ENCODE measurements around the gene KREMEN1. TPM values are rescaled to one million over a fixed set of nuclear protein-coding genes. Genes with fewer than 3 reads are reported as not detected.

KREMEN1 gene
- total RNA-seq, 1 donor from 2014 or later, result 10.6 TPM

- peak; percentile 82 for DNase-seq (ENCODE audit: low spot score)
These were observed 77.2 kb downstream of the KREMEN1 start for GRCh38 chr22:29149841-29150555.

GRCh38 chr22:29150701-29151100 is 77.9 kb downstream of the KREMEN1 start:
- DNase-seq (ENCODE audit: low spot score), result peak; percentile 60

- peak; percentile 16 for DNase-seq (ENCODE audit: low spot score)
These were observed 78.5 kb downstream of the KREMEN1 start for GRCh38 chr22:29151316-29151715.

GRCh38 chr22:29152045-29152953 is 79.5 kb downstream of the KREMEN1 start:
- DNase-seq (ENCODE audit: low spot score), result peak; percentile 83

GRCh38 chr22:29152954-29153719 is 80.3 kb downstream of the KREMEN1 start:
- DNase-seq (ENCODE audit: low spot score), result peak; percentile 2

GRCh38 chr22:29154364-29155048 is 81.7 kb downstream of the KREMEN1 start:
- DNase-seq (ENCODE audit: low spot score), result peak; percentile 93

- peak; percentile 65 for DNase-seq (ENCODE audit: low spot score)
These were observed 83.1 kb downstream of the KREMEN1 start for GRCh38 chr22:29155966-29156365.

- peak; percentile 75 for DNase-seq (ENCODE audit: low spot score)
These were observed 83.7 kb downstream of the KREMEN1 start for GRCh38 chr22:29156507-29156906.

GRCh38 chr22:29157759-29158535 is 85.1 kb downstream of the KREMEN1 start:
- no peak for DNase-seq (ENCODE audit: low spot score)

GRCh38 chr22:29158546-29158945 is 85.7 kb downstream of the KREMEN1 start:
- no peak for DNase-seq (ENCODE audit: low spot score)

GRCh38 chr22:29163808-29164207 is 91.0 kb downstream of the KREMEN1 start:
- DNase-seq (ENCODE audit: low spot score), result no peak

GRCh38 chr22:29165321-29166060 is 92.7 kb downstream of the KREMEN1 start:
- DNase-seq (ENCODE audit: low spot score), result no peak

GRCh38 chr22:29166180-29166579 is 93.3 kb downstream of the KREMEN1 start:
- DNase-seq (ENCODE audit: low spot score), result no peak

- no peak for DNase-seq (ENCODE audit: low spot score)
These were observed 94.4 kb downstream of the KREMEN1 start for GRCh38 chr22:29167032-29167911.

GRCh38 chr22:29171721-29172120 is 98.9 kb downstream of the KREMEN1 start:
- DNase-seq (ENCODE audit: low spot score), result no peak

GRCh38 chr22:29172216-29172615 is 99.4 kb downstream of the KREMEN1 start:
- DNase-seq (ENCODE audit: low spot score), result no peak

GRCh38 chr22:29175312-29175835 is 102.5 kb downstream of the KREMEN1 start:
- no peak for DNase-seq (ENCODE audit: low spot score)

Data from mesenteric fat pad (tissue), 1 donor.